Activated T-cell treated with anti-CD3 and anti-CD28 coated beads, Interleukin-2, amount 50 U/mL, for 48 hours (primary cell): ENCODE measurements around the gene KRTAP5-10.
"Not testable (repeated sequence)": the region's sequence is repeated elsewhere in the genome, so short reads cannot be mapped to it uniquely, and the experiment has no call there.

Source experiments
- DNase-seq, 2 experiments: peaks; one replicate each; pipeline ENCODE4 v3.0.0-alpha.2; 2020

Gene KRTAP5-10

DNA sequence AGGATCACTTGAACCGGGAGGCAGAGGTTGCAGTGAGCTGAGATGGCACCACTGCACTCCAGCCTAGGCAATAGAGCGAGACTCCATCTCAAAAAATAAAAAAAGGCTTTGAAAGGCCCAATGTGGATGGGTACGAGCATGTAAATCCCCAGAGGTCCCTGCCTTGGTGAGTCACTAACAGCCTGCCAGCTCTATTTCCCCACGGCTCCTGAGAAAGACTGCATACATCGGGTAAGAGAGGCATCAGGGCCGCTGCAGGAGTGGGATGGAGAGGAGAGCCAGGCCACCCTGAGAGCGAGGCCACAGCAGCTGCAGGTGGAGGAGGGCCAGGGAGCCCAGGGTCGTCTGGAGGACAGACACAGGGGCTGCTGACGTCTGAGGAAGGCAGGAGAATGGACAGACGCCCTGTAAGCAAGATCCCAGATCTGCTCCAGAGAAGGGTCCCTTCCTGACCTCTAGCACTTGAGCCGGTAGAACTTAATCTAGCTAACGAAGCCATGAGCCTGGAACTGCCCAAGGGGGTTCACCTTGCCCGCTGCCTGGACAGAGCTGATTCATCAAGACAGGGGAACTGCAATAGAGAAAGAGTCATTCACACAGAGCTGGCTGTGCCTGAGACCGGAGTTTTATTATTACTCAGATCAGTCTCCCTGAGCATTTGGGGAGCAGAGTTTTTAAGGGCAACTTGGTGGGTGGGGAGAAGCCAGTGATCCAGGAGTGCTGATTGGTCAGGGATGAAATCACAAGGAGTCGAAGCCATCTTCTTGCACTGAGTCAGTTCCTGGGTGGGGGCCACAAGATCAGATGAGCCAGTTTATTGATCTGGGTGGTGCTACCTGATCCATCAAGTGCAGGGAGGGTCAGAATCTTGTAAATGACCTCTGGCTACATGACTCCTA, 22.2 kb upstream of the KRTAP5-10 start:
- peak; percentile 21 for DNase-seq

DNA sequence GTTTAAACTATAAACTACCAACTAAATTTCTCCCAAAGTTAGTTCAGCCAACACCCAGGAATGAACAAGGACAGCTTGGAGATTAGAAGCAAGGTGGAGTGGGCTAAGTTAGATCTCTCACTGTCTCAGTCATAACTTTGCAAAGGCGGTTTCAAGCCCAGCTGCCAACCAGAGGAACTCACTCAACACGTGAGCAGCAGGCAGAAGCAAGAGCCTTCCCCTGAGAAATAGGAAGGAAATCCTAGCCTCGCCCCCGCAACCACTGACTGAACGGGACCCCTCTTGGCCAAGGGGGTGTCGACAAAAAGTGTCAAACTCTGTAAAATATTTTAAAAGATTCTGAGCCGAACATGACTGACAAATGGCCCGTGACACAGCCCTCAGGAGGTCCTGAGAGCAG, 21.5 kb upstream of the KRTAP5-10 start:
- peak in 1 of 2 experiments; percentile 19 for DNase-seq

- no peak for DNase-seq
Measured at GRCh38 chr11:71544525-71545214, 20.7 kb upstream of the KRTAP5-10 start.

GRCh38 chr11:71545405-71545966, 19.9 kb upstream of the KRTAP5-10 start:
- DNase-seq = no peak

DNA sequence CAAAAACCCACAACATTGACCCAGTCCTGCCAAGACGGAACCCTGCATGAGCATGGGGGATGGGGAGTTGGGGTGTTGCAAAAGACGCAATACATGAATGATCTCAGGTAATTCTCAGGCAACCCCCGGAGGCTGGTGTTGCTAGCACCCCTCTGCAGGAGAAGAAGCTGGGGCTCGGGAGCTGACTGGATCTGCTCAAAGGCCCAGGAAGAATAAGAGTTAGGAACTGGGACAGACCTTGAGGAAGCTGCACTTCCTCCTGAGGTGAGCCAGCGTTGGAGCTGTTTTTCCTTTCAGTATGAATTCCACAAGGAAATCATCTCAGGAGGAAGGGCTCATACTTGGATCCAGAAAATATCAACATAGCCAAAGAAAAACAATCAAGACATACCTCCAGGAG, 17.2 kb upstream of the KRTAP5-10 start, which contains the start of gene KRTAP5-9:
KRTAP5-9 (plus strand) TSS at position 301 of the 400 bp plus-strand sequence. CDS start 238 bp downstream, outside the sequence.
- DNase-seq = no peak

DNA sequence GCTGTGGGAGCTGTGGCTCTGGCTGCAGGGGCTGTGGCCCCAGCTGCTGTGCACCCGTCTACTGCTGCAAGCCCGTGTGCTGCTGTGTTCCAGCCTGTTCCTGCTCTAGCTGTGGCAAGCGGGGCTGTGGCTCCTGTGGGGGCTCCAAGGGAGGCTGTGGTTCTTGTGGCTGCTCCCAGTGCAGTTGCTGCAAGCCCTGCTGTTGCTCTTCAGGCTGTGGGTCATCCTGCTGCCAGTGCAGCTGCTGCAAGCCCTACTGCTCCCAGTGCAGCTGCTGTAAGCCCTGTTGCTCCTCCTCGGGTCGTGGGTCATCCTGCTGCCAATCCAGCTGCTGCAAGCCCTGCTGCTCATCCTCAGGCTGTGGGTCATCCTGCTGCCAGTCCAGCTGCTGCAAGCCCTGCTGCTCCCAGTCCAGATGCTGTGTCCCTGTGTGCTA, 16.6 kb upstream of the KRTAP5-10 start:
- no peak for DNase-seq

DNA sequence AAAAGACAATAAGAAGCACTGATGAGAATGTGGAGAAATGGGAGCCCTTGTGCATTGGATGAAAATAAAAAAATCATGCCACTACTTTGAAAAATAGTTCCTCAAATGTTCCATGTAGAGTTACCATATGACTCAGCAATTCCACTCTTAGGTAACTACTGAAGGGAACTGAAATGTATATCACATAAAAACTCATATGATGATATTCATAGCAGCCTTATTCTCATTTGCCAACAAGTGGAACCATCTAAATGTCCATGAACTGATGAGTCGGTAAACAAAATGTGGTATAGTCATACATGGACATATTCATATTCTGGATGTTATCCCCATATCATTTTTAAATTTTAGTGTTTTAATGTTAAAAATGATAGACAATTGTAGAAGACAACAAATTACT, 13.7 kb upstream of the KRTAP5-10 start:
- no peak for DNase-seq

- DNase-seq = no peak
Measured at GRCh38 chr11:71554996-71555395, 10.4 kb upstream of the KRTAP5-10 start.

DNA sequence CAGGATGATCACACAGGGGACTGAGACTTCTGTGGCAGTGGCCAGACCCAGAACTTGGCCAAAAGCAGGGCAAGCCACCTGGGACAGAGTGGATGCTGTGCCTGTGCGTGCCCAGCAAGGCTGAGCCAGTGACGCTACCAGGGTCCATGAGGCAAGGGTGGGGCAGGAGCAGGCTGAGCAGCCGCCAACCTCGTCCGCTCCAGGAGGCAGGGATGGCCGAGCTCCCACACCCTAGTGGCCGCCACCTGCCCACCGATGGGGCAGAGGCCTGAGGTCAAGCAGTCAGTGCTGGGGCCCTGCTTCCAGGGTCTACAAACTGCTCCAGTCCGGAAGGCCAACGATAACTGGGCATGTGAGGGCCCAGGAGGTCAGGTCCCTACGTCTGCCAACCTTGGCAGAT, 9.9 kb upstream of the KRTAP5-10 start:
- no peak for DNase-seq

DNA sequence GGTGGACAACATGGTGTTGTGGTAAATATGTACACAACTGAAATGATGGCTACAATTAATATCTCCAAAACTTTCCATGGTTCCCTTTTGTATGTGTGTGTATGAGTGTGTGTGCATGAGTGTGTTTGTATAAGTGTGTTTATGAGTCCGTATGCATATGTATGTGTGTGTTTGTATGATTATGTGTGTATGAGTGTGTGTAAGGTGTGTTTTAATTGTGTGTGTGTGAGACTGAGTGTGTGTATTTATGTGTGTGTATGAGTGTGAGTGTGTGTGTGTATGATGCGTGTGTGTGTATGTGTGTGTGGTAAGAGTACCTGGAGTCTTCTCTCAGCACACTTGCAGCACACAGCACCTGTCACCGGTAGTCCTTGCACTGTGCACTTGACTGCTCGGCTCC, 9.3 kb upstream of the KRTAP5-10 start:
- DNase-seq = no peak

GRCh38 chr11:71557257-71557656, 8.1 kb upstream of the KRTAP5-10 start:
- no peak for DNase-seq

GRCh38 chr11:71558996-71559395, 6.4 kb upstream of the KRTAP5-10 start:
- no peak for DNase-seq

GRCh38 chr11:71562120-71562519, 3.2 kb upstream of the KRTAP5-10 start:
- DNase-seq = no peak

- DNase-seq = peak; percentile 35 to 40
Measured at GRCh38 chr11:71563406-71563805, 2.0 kb upstream of the KRTAP5-10 start.

DNA sequence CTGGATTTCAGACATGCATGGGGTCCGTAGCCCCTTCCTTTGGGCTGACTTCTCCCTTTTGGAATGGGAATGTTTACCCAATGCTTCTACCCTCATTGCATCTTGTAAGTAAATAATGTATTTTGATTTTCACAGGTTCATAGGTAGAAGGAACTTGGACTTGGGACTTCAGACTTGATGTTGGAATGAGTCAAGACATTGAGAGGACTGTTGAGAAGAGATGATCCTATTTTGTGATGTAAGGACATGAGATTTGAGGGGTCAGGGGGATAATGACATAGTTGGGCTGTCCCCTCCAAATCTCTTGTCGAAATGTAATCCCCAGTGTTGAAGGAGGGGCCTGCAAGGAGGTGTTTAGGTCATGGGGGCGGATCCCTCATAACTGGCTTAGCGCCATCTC, 933 bp upstream of the KRTAP5-10 start:
- DNase-seq = no peak

GRCh38 chr11:71566081-71566620, 788 bp downstream of the KRTAP5-10 start:
- DNase-seq = no peak

DNA sequence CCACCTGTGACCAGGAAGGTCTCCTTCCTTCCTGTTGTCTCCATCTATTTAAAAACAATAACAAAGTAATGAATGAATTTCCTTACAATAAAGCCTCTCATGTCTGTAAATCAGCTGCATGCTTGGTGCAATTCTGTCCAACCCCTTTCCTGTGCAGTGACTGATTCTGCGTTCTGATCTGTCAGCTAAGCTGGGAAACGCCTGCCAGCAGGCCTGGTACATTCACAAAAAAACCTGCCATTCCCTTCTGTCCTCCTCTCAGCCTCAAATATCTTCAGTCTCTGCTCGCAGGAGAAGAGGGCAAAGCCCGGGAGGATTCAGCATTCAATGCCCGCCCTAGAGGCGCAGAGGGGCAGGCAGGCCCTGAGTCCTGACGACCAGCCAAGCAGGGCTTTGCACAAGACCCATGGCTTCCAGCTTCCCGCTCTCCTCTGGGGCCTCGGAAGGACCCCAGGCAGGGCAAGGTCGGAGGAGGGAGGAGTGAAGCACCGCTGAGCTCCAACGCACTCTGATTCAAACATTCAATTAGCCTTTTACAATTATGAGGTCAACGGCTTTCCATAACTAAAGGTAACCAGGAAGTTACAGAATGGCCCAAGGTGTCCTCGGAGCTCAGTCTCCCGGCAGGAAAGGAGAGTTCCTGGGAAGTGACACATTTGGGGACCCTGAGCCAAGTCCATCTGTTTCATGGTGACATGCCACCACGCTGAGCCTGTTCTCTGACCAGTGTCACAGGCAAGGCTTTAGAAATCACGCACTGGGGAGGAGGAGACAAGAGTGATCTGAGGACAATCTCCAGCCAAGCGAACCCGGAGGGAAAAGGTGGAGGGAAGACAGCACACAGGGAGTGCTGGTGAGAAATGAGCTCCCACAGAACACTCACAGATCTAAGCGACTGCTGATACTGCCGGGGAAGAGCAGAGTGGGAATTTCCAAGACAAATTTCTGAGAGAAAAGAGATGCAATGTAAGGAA, 1.6 kb downstream of the KRTAP5-10 start:
- DNase-seq = not testable (repeated sequence)

GRCh38 chr11:71567633-71568032, 2.3 kb downstream of the KRTAP5-10 start:
- DNase-seq = not testable (repeated sequence)

- no peak for DNase-seq
Measured at GRCh38 chr11:71568704-71569349, 3.5 kb downstream of the KRTAP5-10 start.

DNA sequence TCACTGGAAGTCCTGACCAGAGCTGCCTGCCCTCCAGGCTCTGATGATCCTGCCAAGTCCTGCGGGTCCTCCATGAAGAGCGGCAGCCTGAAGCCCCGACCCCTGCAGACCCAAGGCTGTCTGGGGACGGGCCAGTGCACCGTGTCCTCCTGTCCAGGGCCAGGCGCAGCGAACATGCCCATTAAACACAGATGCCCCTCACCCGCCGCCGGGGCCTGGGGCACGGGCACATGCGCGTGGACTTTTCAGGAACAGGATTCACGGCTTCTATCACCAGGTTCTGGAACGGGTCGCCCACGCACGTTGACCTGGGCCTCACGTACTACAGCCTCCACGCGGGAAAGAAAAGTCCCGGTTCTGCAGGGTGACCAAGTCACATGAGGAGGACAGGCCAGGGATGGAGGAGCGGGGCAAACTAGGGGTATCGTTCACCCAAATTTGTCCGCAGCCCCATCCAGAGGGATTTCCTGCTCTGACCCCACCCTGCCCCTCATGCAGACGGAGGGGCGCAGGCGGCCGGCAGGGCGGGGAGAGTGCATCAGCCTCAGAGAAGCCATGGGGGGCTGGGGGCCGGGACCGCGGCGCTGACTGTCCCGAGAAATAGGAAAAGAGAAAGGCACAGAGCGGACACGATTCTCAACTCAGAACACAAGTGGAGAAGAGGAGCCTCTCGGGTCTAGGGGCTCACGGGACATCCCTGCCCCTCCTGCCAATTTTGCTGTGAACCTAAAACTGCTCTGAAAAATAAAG, 5.9 kb downstream of the KRTAP5-10 start:
- not testable (repeated sequence) for DNase-seq

DNA sequence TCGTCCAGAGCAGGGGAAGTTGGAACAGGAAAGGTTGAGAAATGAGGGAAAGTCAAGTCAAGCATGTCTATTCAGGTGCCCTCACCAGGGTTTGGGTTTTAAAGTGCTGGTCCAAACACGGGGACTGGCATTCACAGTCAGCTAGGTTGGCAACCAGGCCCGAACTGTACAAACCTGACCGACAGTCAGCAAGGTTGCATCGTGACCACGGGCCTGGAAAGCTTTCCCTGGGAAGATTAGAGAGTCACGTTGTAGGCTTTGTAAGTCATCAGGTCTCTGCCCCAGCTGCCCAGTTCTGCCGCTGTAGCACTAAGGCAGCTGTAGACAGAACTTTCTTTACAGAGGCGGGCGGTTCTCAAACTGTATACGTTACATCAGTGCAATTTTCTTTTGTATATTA, 7.4 kb downstream of the KRTAP5-10 start:
- no peak for DNase-seq
